Neural cell (in vitro differentiated cells): ENCODE measurements around the gene MED16.

Experiments used
- CTCF ChIP-seq: fragments of 450-650 bp; IDR thresholded peaks from 2 replicates; pipeline ENCODE4 v1.5.1; 2014; ENCODE audit warnings: antibody characterized with exemption, mild to moderate bottlenecking, moderate library complexity; ENCODE audit not compliant: poor library complexity, severe bottlenecking
- EP300 ChIP-seq: fragments of 450-650 bp; conservative IDR thresholded peaks from 2 replicates; pipeline ENCODE4 v1.6.1; 2014; ENCODE audit warnings: antibody characterized with exemption, mild to moderate bottlenecking, moderate library complexity; ENCODE audit not compliant: poor library complexity, severe bottlenecking
- REST ChIP-seq: IDR thresholded peaks from 2 replicates; pipeline ENCODE4 v1.6.1; 2012; ENCODE audit warnings: borderline replicate concordance
- SMC3 ChIP-seq: fragments of 450-650 bp; conservative IDR thresholded peaks from 2 replicates; pipeline ENCODE4 v1.6.1; 2014; ENCODE audit warnings: antibody characterized with exemption, mild to moderate bottlenecking, moderate library complexity; ENCODE audit not compliant: poor library complexity
- TAF1 ChIP-seq: IDR thresholded peaks from 2 replicates; pipeline ENCODE4 v1.6.1; 2012; ENCODE audit warnings: low read depth

DNA sequence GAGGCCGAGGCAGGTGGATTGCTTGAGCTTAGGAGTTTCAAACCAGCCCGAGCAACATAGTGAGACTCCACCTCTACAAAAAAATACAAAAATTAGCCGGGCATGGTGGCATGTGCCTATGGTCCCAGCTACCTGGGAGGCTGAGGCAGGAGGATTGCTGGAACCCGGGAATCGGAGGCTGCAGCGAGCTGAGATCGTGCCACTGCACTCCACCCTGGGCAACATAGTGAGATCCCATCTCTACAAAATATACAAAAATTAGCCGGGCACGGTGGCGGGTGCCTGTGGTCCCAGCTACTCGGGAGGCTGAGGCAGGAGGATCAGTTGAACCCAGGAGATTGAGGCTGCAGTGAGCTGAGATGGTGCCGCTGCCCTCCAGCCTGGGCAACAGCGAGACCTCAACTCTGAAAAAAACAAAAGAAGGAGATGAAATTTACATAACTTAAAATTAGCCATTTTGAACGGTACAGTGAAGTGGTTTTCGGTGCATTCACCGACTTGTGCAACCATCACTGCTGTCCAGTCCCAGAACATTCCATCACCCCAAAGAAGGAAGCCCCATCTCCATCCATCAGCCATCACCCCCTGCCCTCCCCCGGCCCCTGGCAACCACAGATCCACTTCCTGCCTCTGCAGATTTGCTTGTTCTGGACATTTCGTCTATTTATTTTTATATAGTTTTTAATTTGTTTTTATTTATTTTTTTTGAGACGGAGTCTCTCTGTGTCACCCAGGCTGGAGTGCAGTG lies 66.9 kb downstream of the MED16 start:
- TF ChIP-seq TAF1 = no peak
- no peak for TF ChIP-seq CTCF
- no peak for TF ChIP-seq EP300
- no peak for TF ChIP-seq REST
- no peak for TF ChIP-seq SMC3
